HCT116 (cell line): Measurements from ENCODE around the gene TRAIP. TPM values are rescaled to one million over a fixed set of nuclear protein-coding genes. Genes with fewer than 3 reads are reported as not detected.

Source experiments
- ATAC-seq: fragments of 200-7000 bp; cut with Tn5 transposase; 2 replicates; pipeline ENCODE4 v1.9.1; 2020; ENCODE audit warnings: mild to moderate bottlenecking, moderate library complexity
- BruUV-seq: library from RNA; stranded (reverse); fragments of 400-500 nt; replicated peaks from 2 replicates; lab custom pipeline; 2021; lab: Mats Ljungman, UMichigan
- CTCF ChIA-PET: fragments of 300-600 bp; sonication (Branson Sonifier 250); formaldehyde crosslinking; loops from one replicate; lab custom pipeline; 2021; ENCODE audit warnings: antibody characterized with exemption; lab: Charles Lee
- POLR2A ChIA-PET: fragments of 300-600, 350-600 bp; sonication (Branson Sonifier 250); formaldehyde crosslinking; loops from one replicate; lab custom pipeline; 2021; ENCODE audit warnings: antibody characterized with exemption; lab: Charles Lee
- RAD21 ChIA-PET, 2 experiments: fragments of 300-600 bp; sonication (Branson Sonifier 250); formaldehyde crosslinking; loops; one replicate each; lab custom pipeline; 2023; ENCODE audit warnings: low total read pairs in 2 of 2; ENCODE audit not compliant: uncharacterized antibody in 2 of 2, unreplicated experiment in 2 of 2, low non-redundant PET in 1 of 2; lab: Charles Lee
- DNase-seq: peaks from one replicate; pipeline ENCODE4 v3.0.0-alpha.2; 2010; ENCODE audit warnings: low read depth, low spot score
- H2AFZ ChIP-seq: fragments of 200-600 bp; shearing (Covaris generic), sonication (generic); 2 replicates; pipeline ENCODE4 v1.6.1; 2017; ENCODE audit warnings: low read depth, mixed run types, mixed read lengths, antibody characterized with exemption, low read length; ENCODE audit not compliant: poor library complexity, severe bottlenecking
- H3K27ac ChIP-seq: 2 replicates; pipeline ENCODE4 v1.5.1; 2012; ENCODE audit warnings: low read depth, low read length
- H3K27me3 ChIP-seq: fragments of 200-600 bp; sonication (generic); 2 replicates; pipeline ENCODE4 v1.6.1; 2016; ENCODE audit warnings: mixed run types, low read length, mixed read lengths; ENCODE audit not compliant: insufficient read depth
- H3K36me3 ChIP-seq, 2 experiments: fragments of 200-500 bp in 1 of 2; fragments of 200-600 bp in 1 of 2; sonication (Bioruptor generic) in 1 of 2; sonication (generic) in 1 of 2; 2 replicates each; pipeline versions ENCODE4 v1.5.1 to v1.6.1; 2014 to 2016; ENCODE audit warnings: low read length in 2 of 2, inconsistent platforms in 1 of 2, mixed read lengths in 1 of 2, mixed run types in 1 of 2; ENCODE audit not compliant: insufficient read depth in 2 of 2, control insufficient read depth in 1 of 2
- H3K4me1 ChIP-seq, 2 experiments: fragments of 200-600 bp in 1 of 2; sonication (generic) in 1 of 2; 2 replicates each; pipeline versions ENCODE4 v1.5.1 to v1.6.1; 2012 to 2017; ENCODE audit warnings: low read length in 2 of 2, inconsistent platforms in 1 of 2, mild to moderate bottlenecking in 1 of 2, mixed read lengths in 1 of 2, mixed run types in 1 of 2, moderate library complexity in 1 of 2; ENCODE audit not compliant: insufficient read depth in 2 of 2, control insufficient read depth in 1 of 2
- H3K4me2 ChIP-seq: fragments of 200-600 bp; sonication (generic); 2 replicates; pipeline ENCODE4 v1.6.1; 2017; ENCODE audit warnings: mixed run types, low read length, mixed read lengths
- H3K4me3 ChIP-seq, 2 experiments: fragments of 200-600 bp in 1 of 2; sonication (generic) in 1 of 2; replicated peaks in 1 of 2; 2 replicates each; pipeline ENCODE4 v1.5.1; 2011 to 2016; ENCODE audit warnings: low read length in 2 of 2, control low read depth in 1 of 2, low read depth in 1 of 2, mild to moderate bottlenecking in 1 of 2, mixed read lengths in 1 of 2, mixed run types in 1 of 2
- H3K79me2 ChIP-seq: fragments of 200-600 bp; sonication (generic); 2 replicates; pipeline ENCODE4 v1.6.1; 2017; ENCODE audit warnings: mild to moderate bottlenecking, mixed run types, low read length, moderate library complexity, mixed read lengths; ENCODE audit not compliant: insufficient read depth
- H3K9ac ChIP-seq: fragments of 200-600 bp; sonication (generic); 2 replicates; pipeline ENCODE4 v1.6.1; 2016; ENCODE audit warnings: low read length, mixed read lengths
- H3K9me2 ChIP-seq: fragments of 200-600 bp; sonication (generic), shearing (Covaris generic); 2 replicates; pipeline ENCODE4 v1.6.1; 2017; ENCODE audit warnings: mixed run types, mild to moderate bottlenecking, moderate library complexity; ENCODE audit not compliant: insufficient read depth
- H3K9me3 ChIP-seq, 2 experiments: fragments of 200-500 bp in 1 of 2; fragments of 200-600 bp in 1 of 2; sonication (Bioruptor generic) in 1 of 2; sonication (generic) in 1 of 2; 2 replicates each; pipeline ENCODE4 v1.6.1; 2014 to 2017; ENCODE audit warnings: low read length in 2 of 2, mixed read lengths in 2 of 2, inconsistent platforms in 1 of 2, low read depth in 1 of 2, mild to moderate bottlenecking in 1 of 2, mixed run types in 1 of 2, moderate library complexity in 1 of 2; ENCODE audit not compliant: control insufficient read depth in 1 of 2, insufficient read depth in 1 of 2
- H4K20me1 ChIP-seq: fragments of 200-600 bp; sonication (generic), shearing (Covaris generic); 2 replicates; pipeline ENCODE4 v1.6.1; 2017; ENCODE audit warnings: mixed run types, mild to moderate bottlenecking, moderate library complexity; ENCODE audit not compliant: insufficient read depth
- ATF3 ChIP-seq: IDR thresholded peaks from 2 replicates; pipeline ENCODE4 v1.6.1; 2012
- EZH2 ChIP-seq: fragments of 200-600 bp; sonication (generic); IDR thresholded peaks from 2 replicates; pipeline ENCODE4 v1.6.1; 2017; ENCODE audit warnings: antibody characterized with exemption, mixed run types
- EZH2phosphoT487 ChIP-seq: fragments of 200-600 bp; IDR thresholded peaks from 2 replicates; pipeline ENCODE4 v1.6.1; 2018; ENCODE audit warnings: antibody characterized with exemption, borderline replicate concordance
- FOSL1 ChIP-seq: IDR thresholded peaks from 2 replicates; pipeline ENCODE4 v1.6.1; 2012; ENCODE audit warnings: low read depth
- JUND ChIP-seq: IDR thresholded peaks from 2 replicates; pipeline ENCODE4 v1.6.1; 2012
- MAX ChIP-seq: IDR thresholded peaks from 2 replicates; pipeline ENCODE4 v1.6.1; 2012
- POLR2A ChIP-seq: IDR thresholded peaks from 2 replicates; pipeline ENCODE4 v1.7.0; 2011; ENCODE audit warnings: borderline replicate concordance; ENCODE audit not compliant: insufficient read depth, insufficient read length; ENCODE audit errors: extremely low read depth
- REST ChIP-seq: IDR thresholded peaks from 2 replicates; pipeline ENCODE4 v1.6.1; 2012; ENCODE audit warnings: low read depth
- SP1 ChIP-seq: IDR thresholded peaks from 2 replicates; pipeline ENCODE4 v1.6.1; 2012; ENCODE audit warnings: low read depth
- ZNF274 ChIP-seq: fragments of 200-500 bp; sonication (Bioruptor generic); IDR thresholded peaks from 2 replicates; pipeline ENCODE4 v1.6.1; 2014; ENCODE audit warnings: mild to moderate bottlenecking, low read depth, low read length, inconsistent platforms
- intact Hi-C: fragments of 100-400 bp; cut with micrococcal nuclease; formaldehyde crosslinking; loops from 2 replicates; pipeline ENCODE4 v1.10.0; 2022
- total RNA-seq: library from RNA; stranded (reverse); gene quantifications from one replicate; pipeline ENCODE4 v1.2.1, GENCODE V29; 2021; ENCODE audit not compliant: unreplicated experiment
- TF ChIP-seq, protein P1 (sequence below), 3 experiments: fragments of 200-600 bp in 1 of 3; sonication (generic) in 1 of 3; IDR thresholded peaks in 2 of 3; conservative IDR thresholded peaks in 1 of 3; 2 replicates each; pipeline ENCODE4 v1.5.1; 2012 to 2017; ENCODE audit warnings: low read depth in 2 of 3, low read length in 2 of 3, antibody characterized with exemption in 1 of 3, borderline replicate concordance in 1 of 3, control low read depth in 1 of 3, mild to moderate bottlenecking in 1 of 3, mixed read lengths in 1 of 3, mixed run types in 1 of 3, moderate library complexity in 1 of 3; ENCODE audit not compliant: insufficient read depth in 1 of 3

TRAIP gene
- total RNA-seq, 1 experiment from 2014 or later: 25.5 TPM

- Histone ChIP-seq H3K4me3 (no peak overlapping the region), H3K79me2 (no peaks in the 10 kb centered on the region), H4K20me1 (no peaks in the 10 kb centered on the region), H2AFZ (no peak overlapping the region), H3K27ac (no peak overlapping the region), H3K4me2 (no peak overlapping the region), H3K9ac (no peak overlapping the region), H3K27me3 (no peaks in the 10 kb centered on the region), H3K9me2 (no peaks in the 10 kb centered on the region), H3K36me3 (no peaks in the 10 kb centered on the region), H3K9me3 (no peaks in the 10 kb centered on the region), H3K4me1 (peaks cover 0 to 6% of the 10 kb centered on the region in 2 experiments; a peak in 1 of 4 replicates)
- ATAC-seq (no peak), DNase-seq (no peak)
- no TSS peak for BruUV-seq
- CTCF ChIA-PET: no interaction called here
- intact Hi-C loops: no loop called here
- no peak for TF ChIP-seq ATF3
- POLR2A ChIA-PET: interaction anchor here (8.4 kb wide), 1 partner anchor 23 kb away, joined by 43 read pairs; the partner anchor contains the start of gene MST1R
- RAD21 ChIA-PET: interaction anchor here in 1 of 2 experiments (0.7 kb wide), 2 partner anchors 35 to 70 kb away, joined by 3 to 5 read pairs; no protein-coding TSS in a partner anchor
Measured at GRCh38 chr3:49877716-49878115, 21.4 kb upstream of the TRAIP start.

DNA sequence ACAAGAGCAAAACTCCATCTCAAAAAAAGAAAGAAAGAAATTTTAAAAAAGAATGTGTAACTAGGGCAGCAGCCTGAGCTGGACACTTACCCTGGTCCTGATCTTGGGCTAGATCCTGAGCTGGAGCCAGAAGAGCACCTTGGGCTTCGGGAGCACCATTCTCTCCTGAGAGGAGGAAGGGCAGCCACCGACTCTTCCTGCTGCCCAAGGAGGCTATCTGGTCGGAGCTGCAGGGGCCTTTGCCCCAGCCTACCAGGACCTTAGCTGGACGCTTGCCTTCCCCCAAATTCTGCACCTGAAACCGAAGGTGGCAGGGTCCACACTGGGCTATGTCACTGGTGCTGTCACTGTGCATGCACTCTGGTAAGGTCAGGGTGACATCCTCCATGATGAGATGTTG, 20.2 kb upstream of the TRAIP start:
- BruUV-seq: no TSS peak
- Histone ChIP-seq H3K9ac (no peak overlapping the region), H3K27ac (no peak overlapping the region), H3K9me2 (no peaks in the 10 kb centered on the region), H3K4me3 (no peak overlapping the region), H3K27me3 (no peaks in the 10 kb centered on the region), H4K20me1 (no peaks in the 10 kb centered on the region), H3K79me2 (no peaks in the 10 kb centered on the region), H3K9me3 (no peaks in the 10 kb centered on the region), H3K4me1 (peaks cover 0 to 6% of the 10 kb centered on the region in 2 experiments; a peak in 1 of 4 replicates), H2AFZ (no peak overlapping the region), H3K36me3 (no peaks in the 10 kb centered on the region), H3K4me2 (no peak overlapping the region)
- DNase-seq (no peak), ATAC-seq (no peak)
- TF ChIP-seq, protein P1, sequence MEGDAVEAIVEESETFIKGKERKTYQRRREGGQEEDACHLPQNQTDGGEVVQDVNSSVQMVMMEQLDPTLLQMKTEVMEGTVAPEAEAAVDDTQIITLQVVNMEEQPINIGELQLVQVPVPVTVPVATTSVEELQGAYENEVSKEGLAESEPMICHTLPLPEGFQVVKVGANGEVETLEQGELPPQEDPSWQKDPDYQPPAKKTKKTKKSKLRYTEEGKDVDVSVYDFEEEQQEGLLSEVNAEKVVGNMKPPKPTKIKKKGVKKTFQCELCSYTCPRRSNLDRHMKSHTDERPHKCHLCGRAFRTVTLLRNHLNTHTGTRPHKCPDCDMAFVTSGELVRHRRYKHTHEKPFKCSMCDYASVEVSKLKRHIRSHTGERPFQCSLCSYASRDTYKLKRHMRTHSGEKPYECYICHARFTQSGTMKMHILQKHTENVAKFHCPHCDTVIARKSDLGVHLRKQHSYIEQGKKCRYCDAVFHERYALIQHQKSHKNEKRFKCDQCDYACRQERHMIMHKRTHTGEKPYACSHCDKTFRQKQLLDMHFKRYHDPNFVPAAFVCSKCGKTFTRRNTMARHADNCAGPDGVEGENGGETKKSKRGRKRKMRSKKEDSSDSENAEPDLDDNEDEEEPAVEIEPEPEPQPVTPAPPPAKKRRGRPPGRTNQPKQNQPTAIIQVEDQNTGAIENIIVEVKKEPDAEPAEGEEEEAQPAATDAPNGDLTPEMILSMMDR (IDR thresholded peaks at IDR 0.05 in 2 of 3, conservative IDR thresholded peaks at IDR 0.05 in 1 of 3; ENCODE audit: borderline replicate concordance in 1 of 3, insufficient read depth in 1 of 3, low read depth in 2 of 3, low read length in 2 of 3): no peak
- TF ChIP-seq FOSL1: no peak
- no peak for TF ChIP-seq JUND
- no peak for TF ChIP-seq EZH2
- no peak for TF ChIP-seq ATF3
- no peak for TF ChIP-seq SP1
- no peak for TF ChIP-seq POLR2A
- no peak for TF ChIP-seq MAX
- TF ChIP-seq REST: no peak
- no peak for TF ChIP-seq ZNF274
- TF ChIP-seq EZH2phosphoT487: no peak
- RAD21 ChIA-PET: no interaction called here
- POLR2A ChIA-PET: no interaction called here
- CTCF ChIA-PET: no interaction called here
- intact Hi-C loops: no loop called here
